Liver (tissue), 9 donors: ENCODE results near the gene DNAH1. TPM values are rescaled to one million over a fixed set of nuclear protein-coding genes. Genes with fewer than 3 reads are reported as not detected.

Experiments
- DNase-seq: peaks from one replicate; pipeline ENCODE4 v3.0.0-alpha.2; 2017; ENCODE audit warnings: low spot score
- H3K27ac ChIP-seq, 2 donors: one replicate each; pipeline ENCODE4 v1.7.0; 2013; ENCODE audit warnings: inconsistent platforms in 2 of 2, low read length in 2 of 2, control low read depth in 1 of 2, low read depth in 1 of 2, mild to moderate bottlenecking in 1 of 2
- H3K27me3 ChIP-seq, 4 donors: one replicate each; pipeline versions ENCODE4 v1.6.1 to v1.7.0; 2013; ENCODE audit warnings: low read length in 3 of 4, inconsistent platforms in 1 of 4, mild to moderate bottlenecking in 1 of 4, moderate library complexity in 1 of 4; ENCODE audit not compliant: control insufficient read depth in 4 of 4, insufficient read depth in 4 of 4
- H3K36me3 ChIP-seq, 4 donors: one replicate each; pipeline versions ENCODE4 v1.6.1 to v1.7.0; 2013; ENCODE audit warnings: low read length in 3 of 4, mild to moderate bottlenecking in 3 of 4, low read depth in 1 of 4, moderate library complexity in 1 of 4; ENCODE audit not compliant: control insufficient read depth in 4 of 4, insufficient read depth in 3 of 4
- H3K4me1 ChIP-seq, 4 donors: one replicate each; pipeline versions ENCODE4 v1.6.1 to v1.7.0; 2013; ENCODE audit warnings: low read length in 3 of 4, mild to moderate bottlenecking in 3 of 4, moderate library complexity in 1 of 4; ENCODE audit not compliant: control insufficient read depth in 4 of 4, insufficient read depth in 4 of 4
- H3K4me3 ChIP-seq, 3 donors: one replicate each; pipeline versions ENCODE4 v1.6.1 to v1.7.0; 2013; ENCODE audit warnings: low read length in 3 of 3, control low read depth in 1 of 3, low read depth in 1 of 3, mild to moderate bottlenecking in 1 of 3
- H3K9ac ChIP-seq, 2 donors: one replicate each; pipeline ENCODE4 v1.7.0; 2013; ENCODE audit warnings: low read length in 2 of 2, mild to moderate bottlenecking in 2 of 2, moderate library complexity in 2 of 2, control low read depth in 1 of 2, low read depth in 1 of 2
- H3K9me3 ChIP-seq, 4 donors: one replicate each; pipeline versions ENCODE4 v1.6.1 to v1.7.0; 2013; ENCODE audit warnings: low read length in 3 of 4; ENCODE audit not compliant: control insufficient read depth in 4 of 4
- EGR1 ChIP-seq, 2 donors: IDR thresholded peaks; 2 replicates each; pipeline ENCODE4 v1.6.1; 2016 to 2018; ENCODE audit warnings: antibody characterized with exemption in 2 of 2, low read depth in 2 of 2
- FOXA1 ChIP-seq: IDR thresholded peaks from 2 replicates; pipeline ENCODE4 v1.6.1; 2016; ENCODE audit warnings: antibody characterized with exemption
- GABPA ChIP-seq, 2 donors: IDR thresholded peaks in 1 of 2; conservative IDR thresholded peaks in 1 of 2; 2 replicates each; pipeline ENCODE4 v1.6.1; 2016; ENCODE audit warnings: antibody characterized with exemption in 2 of 2, mild to moderate bottlenecking in 1 of 2, moderate library complexity in 1 of 2
- HNF4A ChIP-seq, 2 donors: conservative IDR thresholded peaks; 2 replicates each; pipeline ENCODE4 v1.6.1; 2016; ENCODE audit warnings: antibody characterized with exemption in 2 of 2, mild to moderate bottlenecking in 2 of 2
- HNF4G ChIP-seq: IDR thresholded peaks from 2 replicates; pipeline ENCODE4 v1.6.1; 2016; ENCODE audit warnings: antibody characterized with exemption
- JUND ChIP-seq, 2 donors: IDR thresholded peaks; 2 replicates each; pipeline ENCODE4 v1.6.1; 2016; ENCODE audit warnings: antibody characterized with exemption in 2 of 2
- RXRA ChIP-seq, 2 donors: IDR thresholded peaks; 2 replicates each; pipeline ENCODE4 v1.6.1; 2017 to 2018; ENCODE audit warnings: antibody characterized with exemption in 2 of 2, mild to moderate bottlenecking in 1 of 2
- TAF1 ChIP-seq: conservative IDR thresholded peaks from 2 replicates; pipeline ENCODE4 v1.6.1; 2016; ENCODE audit warnings: antibody characterized with exemption, mild to moderate bottlenecking
- WGBS: extraction: QIAGEN DNeasy Blood & Tissue Kit; methylation state at CpG from one replicate; pipeline ENCODE4 v1.1.7; 2013; 5-methylcytosine and 5-hydroxymethylcytosine counted together
- polyA plus RNA-seq, 2 donors: library from polyadenylated mRNA; stranded (reverse) in 1 of 2; unstranded in 1 of 2; fragments of 200-250 nt in 1 of 2; fragments of >200 nt in 1 of 2; fragmentation: Nextera tagmentation in 1 of 2; extraction: Ambion mirVana in 1 of 2; gene quantifications; one replicate each; pipeline versions ENCODE4 v1.2.1 to v1.2.3, GENCODE V29; 2013 to 2015
- total RNA-seq, 2 donors: library from RNA; depleted of rRNA; stranded (reverse); fragments of >200 nt; gene quantifications; one replicate each; pipeline ENCODE4 v1.2.3, GENCODE V29; 2014
- TF ChIP-seq, protein P1 (sequence below): IDR thresholded peaks from 2 replicates; pipeline ENCODE4 v1.6.1; 2016; ENCODE audit warnings: antibody characterized with exemption, mild to moderate bottlenecking
- TF ChIP-seq, protein P2 (sequence below): IDR thresholded peaks from 2 replicates; pipeline ENCODE4 v1.6.1; 2016; ENCODE audit warnings: antibody characterized with exemption
- TF ChIP-seq, protein P3 (sequence below): IDR thresholded peaks from 2 replicates; pipeline ENCODE4 v1.6.1; 2016; ENCODE audit warnings: antibody characterized with exemption
- donor health status: healthy.
- donor health status: healthy.
- donor health status: healthy.
- donor health status: healthy.
- donor health status: healthy.

Gene DNAH1
- total and polyA plus RNA-seq, 4 donors: 1.5 to 6.0 (median 2.5) TPM

DNA sequence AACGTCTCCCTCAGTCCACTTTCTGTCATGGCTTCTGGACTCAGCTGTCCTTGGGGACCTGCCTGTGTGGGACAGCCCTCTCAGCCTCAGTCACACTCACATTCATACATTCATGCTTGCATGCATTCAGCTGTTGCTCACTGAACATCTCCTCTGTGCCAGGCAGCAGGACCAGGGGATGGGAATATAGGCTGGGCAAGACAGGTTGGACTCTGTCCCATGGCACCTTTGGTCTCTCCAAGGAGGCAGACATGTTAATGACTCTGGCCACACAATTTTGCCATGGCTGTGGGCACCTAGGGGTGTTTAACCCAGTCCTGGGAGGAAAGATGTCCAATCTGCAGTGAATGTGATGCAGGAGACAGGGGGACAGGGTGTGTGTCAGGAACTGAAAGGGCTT lies 7.8 kb upstream of the DNAH1 start (continued):
- TF ChIP-seq, protein P1, sequence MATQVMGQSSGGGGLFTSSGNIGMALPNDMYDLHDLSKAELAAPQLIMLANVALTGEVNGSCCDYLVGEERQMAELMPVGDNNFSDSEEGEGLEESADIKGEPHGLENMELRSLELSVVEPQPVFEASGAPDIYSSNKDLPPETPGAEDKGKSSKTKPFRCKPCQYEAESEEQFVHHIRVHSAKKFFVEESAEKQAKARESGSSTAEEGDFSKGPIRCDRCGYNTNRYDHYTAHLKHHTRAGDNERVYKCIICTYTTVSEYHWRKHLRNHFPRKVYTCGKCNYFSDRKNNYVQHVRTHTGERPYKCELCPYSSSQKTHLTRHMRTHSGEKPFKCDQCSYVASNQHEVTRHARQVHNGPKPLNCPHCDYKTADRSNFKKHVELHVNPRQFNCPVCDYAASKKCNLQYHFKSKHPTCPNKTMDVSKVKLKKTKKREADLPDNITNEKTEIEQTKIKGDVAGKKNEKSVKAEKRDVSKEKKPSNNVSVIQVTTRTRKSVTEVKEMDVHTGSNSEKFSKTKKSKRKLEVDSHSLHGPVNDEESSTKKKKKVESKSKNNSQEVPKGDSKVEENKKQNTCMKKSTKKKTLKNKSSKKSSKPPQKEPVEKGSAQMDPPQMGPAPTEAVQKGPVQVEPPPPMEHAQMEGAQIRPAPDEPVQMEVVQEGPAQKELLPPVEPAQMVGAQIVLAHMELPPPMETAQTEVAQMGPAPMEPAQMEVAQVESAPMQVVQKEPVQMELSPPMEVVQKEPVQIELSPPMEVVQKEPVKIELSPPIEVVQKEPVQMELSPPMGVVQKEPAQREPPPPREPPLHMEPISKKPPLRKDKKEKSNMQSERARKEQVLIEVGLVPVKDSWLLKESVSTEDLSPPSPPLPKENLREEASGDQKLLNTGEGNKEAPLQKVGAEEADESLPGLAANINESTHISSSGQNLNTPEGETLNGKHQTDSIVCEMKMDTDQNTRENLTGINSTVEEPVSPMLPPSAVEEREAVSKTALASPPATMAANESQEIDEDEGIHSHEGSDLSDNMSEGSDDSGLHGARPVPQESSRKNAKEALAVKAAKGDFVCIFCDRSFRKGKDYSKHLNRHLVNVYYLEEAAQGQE: no peak
- TF ChIP-seq EGR1 (IDR thresholded peaks at IDR 0.05; ENCODE audit: low read depth in 2 of 2) (no peak), JUND (IDR thresholded peaks at IDR 0.05) (no peak), HNF4A (conservative IDR thresholded peaks at IDR 0.05) (no peak)

DNA sequence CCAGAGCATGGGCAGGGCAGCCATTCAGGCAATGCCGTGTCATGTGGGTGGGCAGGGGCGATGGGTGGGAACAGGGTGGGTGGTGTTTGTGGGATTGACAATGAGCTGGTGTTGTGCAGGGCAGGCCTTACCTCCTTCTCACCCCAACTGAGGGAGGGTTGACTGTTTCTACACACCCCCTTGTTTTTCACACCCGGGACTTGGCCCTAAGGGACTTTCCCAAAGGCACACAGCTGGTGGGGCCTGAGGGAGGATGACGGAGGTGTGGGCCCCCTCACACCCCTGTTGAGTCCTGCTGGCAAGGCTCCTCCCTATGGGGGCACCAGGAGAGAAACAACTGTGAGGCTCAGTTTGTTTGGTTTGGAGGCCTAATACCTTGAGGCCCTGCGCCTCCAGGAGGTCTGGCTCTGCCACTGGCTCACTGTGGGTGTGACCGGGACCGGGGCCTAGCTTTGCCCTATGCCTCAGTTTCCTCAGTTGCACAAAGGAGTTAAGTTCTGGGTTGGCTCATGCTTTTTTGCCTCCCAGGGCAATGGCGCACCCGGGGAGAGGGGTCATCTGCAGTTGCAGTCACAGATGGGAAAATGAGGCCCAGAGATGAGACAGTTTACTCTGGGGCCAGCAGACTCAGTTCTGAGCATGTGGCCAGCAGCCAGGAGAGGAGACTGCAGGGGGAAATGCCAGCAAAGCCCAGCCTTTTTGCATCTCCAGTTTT lies 5.1 kb upstream of the DNAH1 start:
- 89% methylated on average over 9 of the region's 9 CpGs for WGBS
- no peak overlapping the region for H3K27ac ChIP-seq
- H3K4me1 ChIP-seq: no peaks in the 10 kb centered on the region
- H3K9me3 ChIP-seq: no peaks in the 10 kb centered on the region
- H3K36me3 ChIP-seq: peaks cover 0 to 8% (median 0%) of the 10 kb centered on the region in 4 donors
- no peak for DNase-seq
- H3K9ac ChIP-seq: no peak overlapping the region
- no peak overlapping the region for H3K4me3 ChIP-seq
- H3K27me3 ChIP-seq: no peaks in the 10 kb centered on the region
- TF ChIP-seq, protein P2, sequence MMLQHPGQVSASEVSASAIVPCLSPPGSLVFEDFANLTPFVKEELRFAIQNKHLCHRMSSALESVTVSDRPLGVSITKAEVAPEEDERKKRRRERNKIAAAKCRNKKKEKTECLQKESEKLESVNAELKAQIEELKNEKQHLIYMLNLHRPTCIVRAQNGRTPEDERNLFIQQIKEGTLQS: no peak
- no peak for TF ChIP-seq TAF1
- TF ChIP-seq, protein P1: no peak
- TF ChIP-seq, protein P3, sequence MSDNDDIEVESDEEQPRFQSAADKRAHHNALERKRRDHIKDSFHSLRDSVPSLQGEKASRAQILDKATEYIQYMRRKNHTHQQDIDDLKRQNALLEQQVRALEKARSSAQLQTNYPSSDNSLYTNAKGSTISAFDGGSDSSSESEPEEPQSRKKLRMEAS: no peak
- no peak for TF ChIP-seq GABPA (IDR thresholded peaks at IDR 0.05 in 1 of 2, conservative IDR thresholded peaks at IDR 0.05 in 1 of 2)
- no peak for TF ChIP-seq HNF4A (conservative IDR thresholded peaks at IDR 0.05)
- TF ChIP-seq EGR1 (IDR thresholded peaks at IDR 0.05; ENCODE audit: low read depth in 2 of 2): no peak
- TF ChIP-seq HNF4G: no peak
- no peak for TF ChIP-seq RXRA (IDR thresholded peaks at IDR 0.05)

DNA sequence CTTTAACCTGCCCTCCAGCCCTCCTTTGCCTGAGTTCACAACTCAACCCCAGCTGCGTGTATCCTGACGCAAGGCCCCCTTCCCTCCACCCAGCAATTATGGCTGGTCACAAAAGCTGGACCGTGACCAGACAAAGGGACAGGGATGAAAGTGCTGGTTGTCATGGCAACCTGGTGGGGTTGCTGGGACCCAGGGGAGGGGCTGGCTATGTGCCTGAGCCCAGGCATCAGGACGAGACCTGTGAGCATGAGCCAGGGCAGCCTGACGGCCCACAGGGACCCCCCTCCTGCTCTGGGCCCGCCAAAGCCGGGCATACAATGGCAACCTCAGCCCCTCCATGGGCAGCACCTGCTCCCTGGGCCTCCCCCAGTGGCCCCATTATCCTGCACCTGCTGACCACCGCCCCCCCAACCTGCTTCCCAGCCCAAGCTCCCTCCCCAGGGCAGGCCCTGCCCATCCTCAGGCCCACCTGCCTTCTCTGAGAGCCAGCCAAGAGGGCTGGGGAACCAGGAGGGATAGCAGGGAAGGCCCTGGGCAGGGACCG lies 4.5 kb upstream of the DNAH1 start:
- no peak overlapping the region for H3K9ac ChIP-seq
- no peaks in the 10 kb centered on the region for H3K27me3 ChIP-seq
- no peaks in the 10 kb centered on the region for H3K9me3 ChIP-seq
- TF ChIP-seq HNF4A (conservative IDR thresholded peaks at IDR 0.05): no peak
- TF ChIP-seq TAF1: no peak
- TF ChIP-seq JUND (IDR thresholded peaks at IDR 0.05): no peak
- TF ChIP-seq HNF4G: no peak
- TF ChIP-seq, protein P2: no peak
- TF ChIP-seq FOXA1: no peak
- TF ChIP-seq, protein P1: no peak
- 95% methylated on average over 9 of the region's 9 CpGs for WGBS
- peaks cover 0 to 13% (median 1%) of the 10 kb centered on the region in 4 donors for H3K36me3 ChIP-seq
- DNase-seq: no peak
- H3K27ac ChIP-seq: no peak overlapping the region
- H3K4me3 ChIP-seq: no peak overlapping the region
- no peaks in the 10 kb centered on the region for H3K4me1 ChIP-seq
